Brain microvascular endothelial cell (primary cell): Measurements from ENCODE around the gene FSTL4.

Experiments used
- DNase-seq: peaks from one replicate; pipeline ENCODE4 v3.0.0-alpha.2; 2020
- H3K27ac ChIP-seq: fragments of 250-450 bp; sonication (Bioruptor Pico); 2 replicates; pipeline ENCODE4 v1.5.1; 2020; ENCODE audit warnings: mild to moderate bottlenecking, moderate library complexity
- H3K27me3 ChIP-seq: fragments of 250-450 bp; sonication (Bioruptor Pico); replicated peaks from 2 replicates; pipeline ENCODE4 v1.5.1; 2020; ENCODE audit warnings: mild to moderate bottlenecking
- H3K36me3 ChIP-seq: fragments of 250-450 bp; sonication (Bioruptor Pico); replicated peaks from 2 replicates; pipeline ENCODE4 v1.5.1; 2020; ENCODE audit warnings: mild to moderate bottlenecking
- H3K4me3 ChIP-seq: 2 replicates; pipeline ENCODE4 v1.5.1; 2011; ENCODE audit warnings: low read depth, mild to moderate bottlenecking, control low read depth, low read length, moderate library complexity
- CTCF ChIP-seq: IDR thresholded peaks from 2 replicates; pipeline ENCODE4 v1.5.1; 2011; ENCODE audit warnings: low read depth, mild to moderate bottlenecking, moderate library complexity, low read length, control low read depth, inconsistent platforms; ENCODE audit errors: missing control alignments
- in situ Hi-C: cut with HindIII; loops from 2 replicates; pipeline ENCODE4 v1.10.0; 2017; ENCODE audit warnings: low sequenced_read_pairs, low pct_ligation_motif_present

Gene FSTL4

DNA sequence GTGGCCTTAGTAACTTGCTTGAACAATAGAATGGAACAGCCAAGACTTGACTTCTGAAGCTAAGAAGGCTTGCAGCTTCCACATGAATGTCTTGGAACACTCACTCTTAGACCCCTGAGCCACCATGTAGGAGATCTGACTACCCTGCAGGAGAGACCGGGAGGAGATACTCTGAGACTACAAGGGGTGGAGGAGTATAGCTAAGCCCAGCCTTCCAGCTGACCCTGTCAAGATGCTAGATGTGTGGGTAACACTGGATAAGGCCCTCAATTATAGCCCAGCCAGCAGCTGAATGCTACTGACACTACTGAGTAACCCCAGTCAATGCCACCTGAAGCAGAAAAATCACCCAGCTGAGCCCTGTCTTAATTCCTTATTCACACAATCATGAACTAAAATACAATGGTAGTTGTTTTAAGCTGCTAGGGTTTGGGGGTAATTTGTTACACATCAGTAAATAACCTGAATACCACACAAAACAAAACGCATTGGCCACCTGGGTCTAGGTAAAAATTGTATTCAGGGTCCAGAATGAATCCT is 180.9 kb downstream of the FSTL4 start:
- no peak overlapping the region for H3K4me3 ChIP-seq

DNA sequence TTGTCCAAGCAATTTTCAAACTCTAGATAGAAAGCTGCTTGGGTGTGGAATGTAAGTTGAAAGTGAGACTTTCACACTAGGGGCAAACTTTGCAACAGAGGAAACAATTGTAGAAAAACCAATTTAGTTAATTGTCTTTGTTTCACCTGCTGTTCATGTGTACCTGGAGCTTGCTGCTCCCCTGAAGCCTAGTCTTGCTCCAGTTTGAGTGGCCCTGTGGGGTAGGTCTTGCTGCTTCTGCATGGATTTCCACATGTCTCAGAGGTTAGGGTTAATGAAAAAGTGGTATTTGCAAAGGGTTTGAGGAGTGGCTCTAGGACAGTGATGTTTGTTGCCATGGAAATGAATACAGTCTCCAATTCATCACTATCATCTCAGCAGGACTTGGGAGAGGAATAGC is 182.2 kb downstream of the FSTL4 start:
- peaks cover 1% of the 10 kb centered on the region for H3K27me3 ChIP-seq
- no peak for TF ChIP-seq CTCF

More for the DNA sequence above, 180.9 kb downstream of the FSTL4 start:
- H3K36me3 ChIP-seq, result no peaks in the 10 kb centered on the region
- peaks cover 1% of the 10 kb centered on the region for H3K27me3 ChIP-seq
- H3K27ac ChIP-seq, result no peak overlapping the region
- no peak for TF ChIP-seq CTCF
- DNase-seq, result no peak
- in situ Hi-C loops, result no loop called here

DNA sequence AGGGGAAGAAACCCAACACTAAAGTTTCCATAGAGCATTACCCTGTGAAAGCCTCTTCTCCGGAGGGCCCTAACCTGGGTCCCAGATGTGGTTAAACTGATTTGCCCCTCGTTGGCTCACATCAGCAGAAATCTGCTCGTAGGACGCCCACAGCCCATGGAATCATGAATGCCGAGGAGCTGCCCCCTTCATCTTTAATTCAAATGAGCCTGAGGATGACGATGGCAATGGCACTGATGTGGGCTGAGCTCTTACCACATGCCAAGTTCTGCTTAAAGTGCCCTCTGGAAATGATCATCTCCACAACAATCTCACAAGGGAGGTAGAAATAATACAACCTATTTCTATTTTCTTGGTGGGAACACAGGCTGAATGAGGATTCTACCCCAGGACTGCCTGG is 183.3 kb downstream of the FSTL4 start:
- in situ Hi-C loops, result no loop called here
- no peak overlapping the region for H3K27ac ChIP-seq

More for the DNA sequence above, 182.2 kb downstream of the FSTL4 start:
- H3K36me3 ChIP-seq, result no peaks in the 10 kb centered on the region
- no peak overlapping the region for H3K27ac ChIP-seq
- in situ Hi-C loops, result no loop called here
- no peak overlapping the region for H3K4me3 ChIP-seq
- DNase-seq, result no peak

GRCh38 chr5:133428072-133428660 is 184.2 kb downstream of the FSTL4 start:
- H3K4me3 ChIP-seq, result no peak overlapping the region
- no peak overlapping the region for H3K27ac ChIP-seq
- in situ Hi-C loops, result no loop called here
- DNase-seq, result no peak
- TF ChIP-seq CTCF, result no peak
- H3K36me3 ChIP-seq, result no peaks in the 10 kb centered on the region
- H3K27me3 ChIP-seq, result peaks cover 1% of the 10 kb centered on the region

More for the DNA sequence above, 183.3 kb downstream of the FSTL4 start:
- no peak for TF ChIP-seq CTCF
- no peak for DNase-seq
- H3K36me3 ChIP-seq, result no peaks in the 10 kb centered on the region
- no peak overlapping the region for H3K4me3 ChIP-seq
- peaks cover 1% of the 10 kb centered on the region for H3K27me3 ChIP-seq

- Histone ChIP-seq H3K27ac (no peak overlapping the region), H3K27me3 (peaks cover 1% of the 10 kb centered on the region), H3K4me3 (no peak overlapping the region), H3K36me3 (no peaks in the 10 kb centered on the region)
- DNase-seq, result peak; percentile 18
- no peak for TF ChIP-seq CTCF
- in situ Hi-C loops, result no loop called here
Measured at GRCh38 chr5:133427121-133427777, 185.1 kb downstream of the FSTL4 start.

DNA sequence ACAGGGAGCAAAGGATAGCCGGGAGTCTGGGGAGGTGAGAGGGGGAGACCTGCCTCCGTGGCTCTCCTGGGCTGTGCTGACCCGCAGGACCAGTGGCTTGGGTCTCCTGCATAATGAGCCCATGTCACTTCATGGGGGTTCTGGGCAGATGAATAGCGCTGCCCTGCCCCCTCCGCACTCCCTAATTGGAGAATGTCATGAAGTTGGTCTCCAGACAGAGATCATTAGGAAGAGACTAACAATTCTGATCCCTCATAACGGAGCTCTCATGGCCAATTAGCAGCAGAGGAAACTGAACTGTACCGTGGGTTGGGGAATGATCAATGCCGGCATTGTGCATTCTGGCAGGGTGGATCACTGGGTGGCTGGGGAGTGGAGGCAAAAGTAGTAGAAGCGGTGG is 186.1 kb downstream of the FSTL4 start:
- no peak for TF ChIP-seq CTCF
- Histone ChIP-seq H3K27ac (no peak overlapping the region), H3K27me3 (peaks cover 1% of the 10 kb centered on the region), H3K4me3 (no peak overlapping the region), H3K36me3 (no peaks in the 10 kb centered on the region)
- in situ Hi-C loops, result no loop called here
- DNase-seq, result no peak
